HG02973 (cell line): Measurements from ENCODE around the gene TUBA4B.
A peak's percentile ranks its signal among the peaks of the same experiment; 100 is the strongest.

Experiments
- ATAC-seq: cut with Tn5 transposase; IDR thresholded peaks from one replicate; pipeline ENCODE4 v1.9.1; 2021; ENCODE audit warnings: moderate library complexity; ENCODE audit not compliant: unreplicated experiment

Gene TUBA4B

DNA sequence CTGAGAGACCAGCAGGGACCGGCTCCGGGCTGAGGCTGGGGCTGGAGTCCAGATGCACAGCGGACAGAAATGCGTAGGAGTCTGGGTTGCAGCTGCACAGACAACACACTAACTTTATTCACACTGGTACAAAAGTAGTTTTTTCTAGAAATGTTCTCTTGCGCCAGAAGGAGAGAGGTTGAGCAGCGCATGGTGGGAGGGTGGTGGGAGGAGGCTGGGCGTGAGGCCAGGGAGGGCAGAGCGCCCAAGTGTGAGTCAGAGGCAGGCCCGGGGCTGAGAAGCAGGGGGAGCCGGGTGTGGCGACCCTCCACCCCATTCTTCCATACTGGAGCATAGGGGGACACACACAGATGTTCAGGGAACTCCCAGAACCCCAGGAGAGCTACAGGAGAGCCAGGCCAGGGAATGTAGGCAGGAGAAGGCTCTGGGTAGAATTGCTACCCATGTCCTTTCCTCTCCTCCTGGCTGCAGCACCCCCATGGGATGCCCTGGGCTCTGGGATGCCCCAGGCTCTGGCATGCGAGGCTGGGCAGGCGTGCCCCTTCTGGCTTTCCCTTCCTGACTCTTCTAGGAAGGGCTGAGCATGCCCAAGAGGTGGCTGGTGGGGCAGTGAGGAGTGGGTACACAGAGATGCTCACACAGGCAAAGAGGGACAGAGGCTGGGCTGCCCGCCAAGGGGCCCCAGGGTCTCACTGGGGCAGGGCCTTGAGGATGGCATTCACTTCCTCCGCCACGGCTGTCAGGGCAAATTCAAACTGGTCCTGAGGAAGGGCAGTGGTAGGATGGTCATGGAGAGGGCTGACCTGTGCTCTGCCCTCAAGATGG is 36.7 kb downstream of the TUBA4B start:
- ATAC-seq = no peak

GRCh38 chr2:219290381-219291171 is 37.5 kb downstream of the TUBA4B start:
- no peak for ATAC-seq

GRCh38 chr2:219291394-219291793 is 38.4 kb downstream of the TUBA4B start:
- ATAC-seq = no peak

GRCh38 chr2:219291910-219292490 is 39.0 kb downstream of the TUBA4B start:
- no peak for ATAC-seq

GRCh38 chr2:219292616-219293015 is 39.6 kb downstream of the TUBA4B start:
- ATAC-seq = no peak

DNA sequence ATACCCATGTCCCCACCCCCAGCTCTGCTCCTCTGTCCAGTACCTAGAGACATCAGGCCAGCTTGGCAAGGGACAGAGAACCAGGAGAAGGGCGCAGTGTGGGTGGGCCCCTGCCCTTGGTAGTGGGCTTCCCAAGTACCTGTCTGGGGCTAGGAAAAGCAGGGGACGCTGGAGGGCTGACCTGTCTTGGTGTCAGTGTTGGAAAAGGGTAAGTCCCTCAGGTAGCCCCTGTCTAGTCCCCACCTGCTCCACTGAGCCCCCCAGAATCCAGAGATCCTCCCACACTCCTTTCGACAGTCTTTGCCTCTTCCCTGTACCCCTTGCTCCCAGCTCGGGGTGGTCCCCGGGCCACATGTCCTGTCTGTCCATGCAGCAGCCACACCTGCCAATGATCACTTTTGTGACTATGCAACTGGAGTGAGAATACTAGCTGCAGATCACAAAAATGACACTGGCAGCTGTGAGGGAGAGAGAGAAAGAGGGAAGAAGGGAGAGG is 40.7 kb downstream of the TUBA4B start:
- ATAC-seq = no peak

GRCh38 chr2:219294356-219295351 is 41.6 kb downstream of the TUBA4B start:
- ATAC-seq = peak; percentile 82

DNA sequence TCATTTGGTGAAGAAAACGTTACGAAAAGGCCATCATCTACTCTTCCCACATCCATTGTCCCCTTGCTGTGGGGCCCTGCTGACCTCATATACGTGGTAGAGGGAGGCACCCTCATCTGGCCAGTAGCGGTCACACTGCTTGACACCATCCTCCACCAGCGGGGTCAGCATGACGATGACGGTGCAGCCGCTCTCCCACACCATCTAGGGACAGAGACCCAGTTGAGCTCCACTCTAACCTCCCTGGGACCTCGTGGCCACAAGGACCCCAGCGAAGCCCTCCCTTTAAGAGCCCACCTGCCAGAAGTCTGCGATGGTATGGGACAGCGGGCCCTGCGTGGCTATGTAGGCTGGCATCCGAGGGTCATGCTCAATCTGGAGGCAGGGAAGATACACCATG is 43.1 kb downstream of the TUBA4B start:
- ATAC-seq = no peak

- no peak for ATAC-seq
These were observed 43.8 kb downstream of the TUBA4B start for GRCh38 chr2:219296631-219297391.

DNA sequence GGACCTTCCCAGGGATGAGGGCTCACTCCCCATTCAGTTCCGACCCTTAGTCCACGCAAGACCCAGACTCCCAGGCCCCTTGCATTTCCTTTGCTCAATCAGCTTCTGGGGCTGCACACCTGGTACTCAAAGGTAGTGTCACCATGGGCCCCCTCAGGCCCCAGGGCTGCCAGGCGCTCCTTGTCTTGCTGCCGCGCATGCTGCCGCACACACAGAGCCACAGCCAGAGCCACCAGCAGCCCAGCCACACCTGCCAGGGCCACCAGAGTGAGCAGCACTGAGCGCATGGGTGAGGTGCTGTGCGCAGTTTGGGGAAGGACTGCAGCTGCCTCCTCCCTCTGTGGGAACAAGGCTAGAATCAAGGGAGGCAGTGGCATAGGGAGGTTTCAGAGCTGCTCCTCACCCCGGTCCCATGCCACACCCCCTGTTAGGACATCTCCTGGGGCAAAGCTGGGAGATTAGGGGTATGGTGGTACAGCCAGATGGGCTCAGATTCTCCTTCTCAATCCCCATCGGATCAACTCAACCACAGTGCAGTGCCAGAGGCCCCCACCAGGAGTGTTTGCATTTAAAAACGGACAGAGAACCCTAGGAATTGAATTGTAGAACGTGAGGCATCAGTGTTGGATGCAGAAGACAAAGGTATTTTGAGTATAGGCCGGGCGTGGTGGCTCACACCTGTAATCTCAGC is 44.9 kb downstream of the TUBA4B start:
- no peak for ATAC-seq

- ATAC-seq = peak; percentile 46
These were observed 45.8 kb downstream of the TUBA4B start for GRCh38 chr2:219298759-219299371.

GRCh38 chr2:219299372-219299760 is 46.3 kb downstream of the TUBA4B start:
- no peak for ATAC-seq

DNA sequence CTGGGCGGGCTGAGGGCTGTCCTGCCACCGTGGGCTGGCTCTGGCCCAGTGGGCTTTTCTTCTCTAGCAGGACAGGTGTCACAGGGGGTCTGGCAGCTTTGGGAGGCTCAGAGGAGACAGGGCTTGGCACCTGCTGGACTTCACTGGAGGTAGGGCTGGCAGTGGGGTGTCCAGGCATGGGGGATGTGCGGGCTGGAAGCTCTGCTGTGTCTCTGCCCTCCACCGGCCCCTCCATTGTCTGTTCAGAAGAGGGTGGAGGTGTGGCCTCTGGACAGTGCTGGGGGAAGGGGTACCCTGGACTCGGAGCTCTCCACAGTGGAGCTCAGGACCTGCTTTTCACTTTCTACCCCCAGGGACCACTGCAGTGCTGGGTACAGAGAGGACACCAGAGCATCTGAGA is 47.0 kb downstream of the TUBA4B start:
- no peak for ATAC-seq

DNA sequence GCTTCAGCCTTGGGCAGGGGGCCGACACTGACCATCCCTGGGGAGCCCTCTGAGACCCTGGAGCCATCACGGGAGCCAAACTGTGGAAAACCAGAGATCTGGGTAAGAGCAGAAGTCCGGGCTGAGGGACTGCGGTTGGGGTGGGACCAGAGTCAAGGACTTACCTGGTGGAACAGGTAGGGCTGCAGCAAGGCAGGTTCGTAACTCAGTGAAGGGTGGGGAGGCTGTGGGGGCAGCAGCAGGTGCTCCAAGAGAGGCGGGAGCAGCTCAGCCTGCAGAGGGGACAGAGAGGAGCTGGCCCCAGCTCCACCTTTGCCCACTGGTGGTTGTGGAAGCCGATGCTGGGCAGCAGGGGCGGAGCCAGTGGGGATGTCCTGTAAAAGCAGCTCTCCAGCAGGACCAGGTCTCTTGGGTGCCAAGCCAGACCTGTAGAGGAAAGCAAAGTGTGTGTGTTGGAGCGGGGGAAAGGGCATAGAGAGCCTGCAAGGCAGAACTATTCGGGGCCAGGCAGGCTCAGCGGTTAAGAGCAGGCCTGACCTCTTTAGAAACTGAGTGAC is 49.4 kb downstream of the TUBA4B start:
- no peak for ATAC-seq

DNA sequence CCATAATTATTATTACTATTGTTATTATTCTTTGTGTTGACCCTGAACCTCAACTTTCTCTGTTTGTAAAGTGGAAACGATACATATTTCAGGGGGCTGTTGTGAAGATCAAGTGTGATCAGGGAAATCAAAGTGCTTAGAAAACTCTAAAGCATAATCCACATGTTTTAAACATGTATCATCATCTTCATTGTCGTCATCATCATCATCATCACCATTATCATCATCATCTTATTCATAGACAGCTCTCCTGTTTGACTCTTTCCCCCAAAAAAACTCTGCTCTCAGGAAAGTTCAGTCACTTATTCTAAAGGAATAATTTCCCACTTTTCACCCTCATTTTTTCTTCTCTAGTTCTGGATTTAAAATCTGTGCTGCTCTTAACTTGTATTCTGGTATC is 51.2 kb downstream of the TUBA4B start:
- ATAC-seq = no peak

GRCh38 chr2:219306047-219306446 is 53.0 kb downstream of the TUBA4B start:
- no peak for ATAC-seq

DNA sequence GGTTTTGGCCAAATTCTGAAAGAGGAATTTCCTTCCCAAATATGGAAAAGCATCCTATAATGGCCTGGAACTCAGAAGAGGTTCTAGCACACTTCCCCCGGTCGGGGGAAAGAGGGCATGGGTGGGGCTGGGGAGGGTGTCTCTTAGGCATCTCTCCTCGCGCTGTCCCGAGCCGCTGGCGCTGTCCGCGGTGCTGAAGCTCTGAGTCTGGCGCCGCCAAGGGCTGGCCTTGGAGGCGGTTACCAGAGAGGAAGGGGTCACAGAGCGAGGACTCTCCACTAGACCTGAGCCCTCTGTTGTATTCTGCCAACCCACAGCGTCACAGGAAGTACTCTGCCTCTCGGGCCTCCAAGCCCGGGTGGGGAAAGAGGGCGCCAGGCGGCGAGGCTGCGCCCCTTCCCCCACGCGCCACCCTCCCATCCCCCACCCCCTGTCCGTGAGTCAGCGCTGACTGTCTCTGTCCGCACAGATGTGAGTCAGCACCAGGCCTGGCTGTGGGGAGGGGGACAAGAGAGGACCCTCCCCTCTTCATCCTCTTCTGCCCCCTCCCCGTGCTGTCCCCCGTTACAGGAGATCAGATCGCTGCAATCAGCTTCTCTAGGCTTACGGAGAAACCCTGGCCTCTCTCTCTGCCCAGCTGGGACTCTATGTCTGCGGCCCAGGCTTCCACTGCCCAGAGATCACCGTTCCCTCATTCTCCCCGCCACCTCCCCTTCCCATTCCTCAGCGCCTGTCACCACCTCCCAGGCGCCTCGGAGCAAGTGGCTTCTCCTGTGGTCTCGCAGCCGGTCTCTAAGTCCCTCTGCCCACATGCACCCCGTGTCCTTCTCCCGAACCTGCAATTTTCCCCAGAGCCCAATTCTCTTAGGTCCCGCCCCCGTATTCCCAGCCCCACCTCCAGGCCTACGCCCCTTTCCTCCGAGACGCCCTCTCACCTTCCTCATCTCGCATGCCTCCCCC is 55.4 kb downstream of the TUBA4B start:
- no peak for ATAC-seq
